Colonic mucosa (tissue), 4 donors: ENCODE measurements around the gene SEMA4D. TPM values are rescaled to one million over a fixed set of nuclear protein-coding genes. Genes with fewer than 3 reads are reported as not detected.

Experiments
- DNase-seq: peaks from one replicate; pipeline ENCODE4 v3.0.0-alpha.2; 2020
- H3K27ac ChIP-seq: fragments of 200-600 bp; one replicate; pipeline ENCODE4 v1.8.0; 2021
- H3K27me3 ChIP-seq: fragments of 200-600 bp; one replicate; pipeline ENCODE4 v1.8.0; 2021
- H3K36me3 ChIP-seq: fragments of 200-600 bp; one replicate; pipeline ENCODE4 v1.8.0; 2021
- H3K4me1 ChIP-seq: fragments of 200-600 bp; one replicate; pipeline ENCODE4 v1.8.0; 2021; ENCODE audit warnings: mild to moderate bottlenecking
- H3K4me3 ChIP-seq: fragments of 200-600 bp; one replicate; pipeline ENCODE4 v1.8.0; 2021
- H3K9ac ChIP-seq, 2 donors: one replicate each; pipeline ENCODE4 v1.7.0; 2013; ENCODE audit warnings: control low read depth in 2 of 2, low read depth in 2 of 2, low read length in 2 of 2
- H3K9me3 ChIP-seq: fragments of 200-600 bp; one replicate; pipeline ENCODE4 v1.8.0; 2021
- CTCF ChIP-seq: fragments of 200-600 bp; IDR thresholded peaks from one replicate; pipeline ENCODE4 v1.8.0; 2022; ENCODE audit warnings: antibody characterized with exemption, mild to moderate bottlenecking
- intact Hi-C: fragments of 100-400 bp; cut with DNase I; formaldehyde crosslinking; loops from one replicate; pipeline ENCODE4 v1.14.1; 2022
- total RNA-seq, 2 donors: library from RNA; stranded (reverse); fragmentation: NEBNext Ultra II Directional in 1 of 2; extraction: Animal tissue kit (Norgen Biotek cat#: 25700) in 1 of 2; gene quantifications; one replicate each; pipeline ENCODE4 v1.2.1, GENCODE V29; 2021
- donor health status: healthy.
- donor health status: DM: no; HTN: no; CAD: no.
- donor health status: DM: no; HTN: no; CAD: no.

Gene SEMA4D
- total RNA-seq, 2 donors from 2014 or later: 14.7 to 19.0 TPM

DNA sequence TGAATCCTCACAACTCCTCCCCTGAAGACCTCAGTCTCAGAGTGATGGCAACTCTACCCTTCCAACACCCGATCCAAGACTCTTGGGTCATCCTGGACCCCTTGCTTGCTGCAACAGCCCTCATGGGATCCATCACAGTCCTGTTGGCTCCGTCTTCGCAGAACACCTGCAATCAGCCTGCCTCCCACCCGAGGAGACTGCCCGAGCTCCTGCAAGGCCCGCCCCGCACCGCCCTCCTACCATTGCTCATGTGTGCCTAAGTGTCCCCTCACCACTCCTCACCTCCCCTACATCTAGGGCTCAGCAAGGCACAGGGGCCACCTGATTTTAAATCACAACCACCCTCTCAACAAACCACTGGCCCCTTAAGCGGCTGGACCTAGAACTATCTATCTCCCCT, 5.3 kb downstream of the SEMA4D start:
- Histone ChIP-seq H3K9ac (no peak overlapping the region), H3K9me3 (no peaks in the 10 kb centered on the region), H3K36me3 (no peaks in the 10 kb centered on the region), H3K27me3 (no peaks in the 10 kb centered on the region), H3K4me3 (no peak overlapping the region), H3K4me1 (no peaks in the 10 kb centered on the region), H3K27ac (no peak overlapping the region)
- intact Hi-C loops: no loop called here
- DNase-seq: no peak
- TF ChIP-seq CTCF: no peak

GRCh38 chr9:89491694-89492093, 6.2 kb downstream of the SEMA4D start:
- no peak for TF ChIP-seq CTCF
- intact Hi-C loops: no loop called here
- H3K36me3 ChIP-seq: no peaks in the 10 kb centered on the region
- no peaks in the 10 kb centered on the region for H3K27me3 ChIP-seq
- H3K27ac ChIP-seq: no peak overlapping the region
- no peak overlapping the region for H3K9ac ChIP-seq
- H3K4me3 ChIP-seq: no peak overlapping the region
- no peaks in the 10 kb centered on the region for H3K4me1 ChIP-seq
- DNase-seq: no peak
- no peaks in the 10 kb centered on the region for H3K9me3 ChIP-seq

DNA sequence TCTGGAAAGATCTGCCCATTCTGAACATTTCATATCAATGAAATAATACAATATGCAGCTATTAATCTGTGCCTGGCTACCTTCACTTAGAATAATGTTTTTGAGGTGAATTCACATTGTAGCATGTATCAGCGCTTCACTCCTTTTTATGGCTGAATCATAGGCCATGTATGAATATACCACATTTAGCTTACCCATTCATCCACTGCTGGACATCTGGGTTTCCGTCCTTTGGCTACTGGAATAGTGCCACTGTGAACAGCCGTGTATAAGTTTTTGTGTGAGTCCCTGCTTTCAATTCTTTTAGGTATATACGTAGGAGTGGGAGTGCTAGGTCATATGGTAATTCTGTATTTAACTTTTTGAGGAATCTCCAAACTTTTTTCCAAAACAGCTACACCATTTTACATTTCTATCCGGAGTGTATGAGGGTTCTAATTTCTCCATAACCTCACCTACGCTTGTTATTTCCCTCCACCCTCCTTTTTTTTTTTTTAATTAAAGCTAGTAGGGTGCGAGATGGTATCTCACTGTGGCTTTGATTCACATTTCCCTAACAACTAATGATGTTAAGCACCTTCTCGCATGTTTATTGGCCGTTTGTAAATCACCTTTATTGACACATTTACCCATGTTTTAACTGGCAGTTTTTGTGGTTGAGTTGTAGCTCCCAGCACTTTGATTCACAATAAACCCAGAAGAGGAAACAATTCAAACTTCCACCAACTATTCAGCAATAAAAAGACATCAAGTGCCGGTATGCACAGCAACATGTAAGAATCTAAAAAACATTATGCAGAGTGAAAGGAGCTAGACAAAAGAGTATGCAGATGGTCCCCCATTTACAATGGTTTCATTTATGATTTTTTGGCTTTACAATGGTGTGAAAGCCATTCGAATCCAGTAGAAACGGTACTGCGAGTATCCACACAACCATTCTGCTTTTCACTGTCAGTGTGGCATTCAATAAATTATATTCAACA, 8.1 kb downstream of the SEMA4D start:
- intact Hi-C loops: loop anchor here (10.0 kb wide), 1 partner anchor 65 kb away; no protein-coding TSS in a partner anchor
- no peak for DNase-seq
- TF ChIP-seq CTCF: no peak
- no peaks in the 10 kb centered on the region for H3K36me3 ChIP-seq
- H3K9ac ChIP-seq: no peak overlapping the region
- H3K27me3 ChIP-seq: no peaks in the 10 kb centered on the region
- no peak overlapping the region for H3K27ac ChIP-seq
- H3K9me3 ChIP-seq: no peaks in the 10 kb centered on the region
- no peak overlapping the region for H3K4me3 ChIP-seq
- H3K4me1 ChIP-seq: no peaks in the 10 kb centered on the region

DNA sequence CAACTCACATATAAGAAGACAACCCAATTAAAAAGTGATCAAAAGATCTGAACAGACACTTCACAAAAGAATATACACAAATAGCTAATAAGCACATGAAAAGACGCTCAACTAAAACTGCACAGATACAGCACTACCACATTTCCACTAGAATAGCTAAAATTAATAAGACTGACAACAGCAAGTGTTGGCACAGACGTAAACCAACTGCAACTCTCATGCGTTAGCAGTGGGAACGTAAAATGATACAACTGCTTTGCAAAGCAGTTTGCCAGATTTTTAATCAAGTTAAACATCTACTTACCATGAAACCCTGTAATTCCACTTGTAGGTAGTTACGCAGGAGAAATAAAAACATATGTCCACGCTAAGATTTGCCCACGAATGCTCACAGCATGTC, 9.0 kb downstream of the SEMA4D start:
- H3K36me3 ChIP-seq: no peaks in the 10 kb centered on the region
- intact Hi-C loops: loop anchor here (10.0 kb wide), 1 partner anchor 64 kb away; no protein-coding TSS in a partner anchor
- TF ChIP-seq CTCF: no peak
- no peaks in the 10 kb centered on the region for H3K9me3 ChIP-seq
- H3K27ac ChIP-seq: no peak overlapping the region
- H3K4me1 ChIP-seq: no peaks in the 10 kb centered on the region
- no peaks in the 10 kb centered on the region for H3K27me3 ChIP-seq
- no peak overlapping the region for H3K9ac ChIP-seq
- no peak for DNase-seq
- H3K4me3 ChIP-seq: no peak overlapping the region

DNA sequence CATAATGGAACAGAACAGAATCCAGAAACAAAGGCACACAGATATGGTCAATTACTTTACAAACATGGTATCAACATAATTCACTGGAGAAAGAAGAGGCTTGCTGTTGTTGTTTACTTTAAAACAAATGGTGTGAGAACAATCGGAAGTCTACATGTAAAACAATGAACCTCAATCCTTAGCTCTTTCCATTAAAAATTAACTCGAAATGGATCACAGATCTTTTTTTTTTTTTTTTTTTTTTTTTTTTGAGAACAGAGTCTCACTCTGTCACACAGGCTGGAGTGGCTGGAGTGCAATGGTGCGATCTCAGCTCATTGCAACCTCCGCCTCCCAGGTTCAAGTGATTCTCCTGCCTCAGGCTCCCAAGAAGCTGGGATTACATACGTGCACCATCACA, 9.8 kb downstream of the SEMA4D start:
- Histone ChIP-seq H3K27me3 (no peaks in the 10 kb centered on the region), H3K4me3 (no peak overlapping the region), H3K9ac (no peak overlapping the region), H3K4me1 (no peaks in the 10 kb centered on the region), H3K27ac (no peak overlapping the region), H3K36me3 (no peaks in the 10 kb centered on the region), H3K9me3 (no peaks in the 10 kb centered on the region)
- intact Hi-C loops: loop anchor here (10.0 kb wide), 1 partner anchor 63 kb away; no protein-coding TSS in a partner anchor
- no peak for TF ChIP-seq CTCF
- DNase-seq: no peak
